HG02852 (cell line): ENCODE results near the gene GTPBP1.

Experiments
- ATAC-seq: cut with Tn5 transposase; IDR thresholded peaks from one replicate; pipeline ENCODE4 v1.9.1; 2021; ENCODE audit warnings: mild to moderate bottlenecking, moderate library complexity; ENCODE audit not compliant: unreplicated experiment

The GTPBP1 gene

GRCh38 chr22:38756711-38757463, 51.1 kb downstream of the GTPBP1 start:
- no peak for ATAC-seq

- ATAC-seq = no peak
Measured at GRCh38 chr22:38757464-38757757, 51.7 kb downstream of the GTPBP1 start.

GRCh38 chr22:38758276-38758945, 52.7 kb downstream of the GTPBP1 start:
- ATAC-seq = no peak

- ATAC-seq = no peak
Measured at GRCh38 chr22:38759005-38759404, 53.3 kb downstream of the GTPBP1 start.

- ATAC-seq = no peak
Measured at GRCh38 chr22:38760477-38761201, 54.9 kb downstream of the GTPBP1 start.

GRCh38 chr22:38761202-38762162, 55.7 kb downstream of the GTPBP1 start:
- no peak for ATAC-seq

GRCh38 chr22:38762551-38762983, 56.8 kb downstream of the GTPBP1 start:
- ATAC-seq = no peak

GRCh38 chr22:38766076-38766777, 60.5 kb downstream of the GTPBP1 start:
- ATAC-seq = no peak

GRCh38 chr22:38767313-38767712, 61.6 kb downstream of the GTPBP1 start:
- no peak for ATAC-seq

- no peak for ATAC-seq
Measured at GRCh38 chr22:38768036-38768435, 62.3 kb downstream of the GTPBP1 start.

- ATAC-seq = no peak
Measured at GRCh38 chr22:38770257-38770949, 64.7 kb downstream of the GTPBP1 start.

- ATAC-seq = no peak
Measured at GRCh38 chr22:38772623-38772873, 66.8 kb downstream of the GTPBP1 start.

- ATAC-seq = no peak
Measured at GRCh38 chr22:38773363-38773946, 67.7 kb downstream of the GTPBP1 start.

GRCh38 chr22:38774496-38775166, 68.9 kb downstream of the GTPBP1 start:
- no peak for ATAC-seq

GRCh38 chr22:38775656-38776055, 69.9 kb downstream of the GTPBP1 start:
- ATAC-seq = no peak

GRCh38 chr22:38776086-38776485, 70.3 kb downstream of the GTPBP1 start:
- no peak for ATAC-seq

GRCh38 chr22:38777087-38777671, 71.4 kb downstream of the GTPBP1 start:
- no peak for ATAC-seq

- no peak for ATAC-seq
Measured at GRCh38 chr22:38781033-38781432, 75.3 kb downstream of the GTPBP1 start.
